HG03558 (cell line): ENCODE results near the gene GLRX5.

Experiments
- ATAC-seq: cut with Tn5 transposase; IDR thresholded peaks from one replicate; pipeline ENCODE4 v1.9.1; 2021; ENCODE audit warnings: moderate number of reproducible peaks; ENCODE audit not compliant: unreplicated experiment; ENCODE audit errors: extremely low read depth

GLRX5 gene

DNA sequence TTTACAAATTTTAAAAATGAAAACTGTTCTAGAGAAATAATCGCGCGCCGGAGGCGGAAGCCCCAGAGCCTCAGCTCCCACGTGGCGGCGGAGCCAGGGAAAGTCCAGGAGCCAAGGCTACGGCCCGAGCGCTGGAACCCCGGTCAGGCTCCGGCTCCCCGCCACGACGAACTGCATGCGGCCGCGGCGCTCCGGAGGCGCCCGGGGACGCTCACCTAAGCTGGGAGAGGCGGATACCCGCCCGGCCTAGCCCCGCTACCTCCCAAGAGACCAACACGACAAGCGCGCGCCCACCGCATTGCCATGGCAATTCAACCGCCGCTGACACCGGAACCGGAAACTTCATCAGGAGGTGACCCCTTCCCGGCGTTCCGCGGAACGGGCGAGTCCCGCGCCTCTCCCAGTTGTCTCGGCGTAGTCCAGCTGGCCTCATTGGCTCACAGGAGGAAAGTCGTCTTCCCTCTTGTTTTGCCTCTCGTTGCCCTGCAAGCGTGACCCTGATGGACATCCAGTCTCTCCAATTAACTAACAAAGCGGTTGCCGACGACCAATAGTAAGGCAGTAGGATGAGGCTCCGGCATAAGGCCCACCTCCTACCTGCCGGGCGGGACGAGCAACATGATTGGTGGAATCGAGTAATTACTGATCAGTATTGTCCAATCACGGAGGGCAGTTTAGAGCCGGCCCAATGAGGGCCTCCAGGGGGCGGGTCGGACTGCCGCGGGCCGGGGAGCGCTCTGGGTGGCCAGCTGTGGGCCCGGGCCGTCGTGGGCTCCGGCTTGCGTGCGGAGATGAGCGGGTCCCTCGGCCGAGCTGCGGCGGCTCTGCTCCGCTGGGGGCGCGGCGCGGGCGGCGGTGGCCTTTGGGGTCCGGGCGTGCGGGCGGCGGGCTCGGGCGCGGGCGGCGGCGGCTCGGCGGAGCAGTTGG is at the start of gene GLRX5:
Gene GLRX5, plus strand, starts transcription at position 752 of the 927 bp plus-strand sequence. Its CDS starts 40 bp downstream, at position 792.
- ATAC-seq = peak; percentile 92

DNA sequence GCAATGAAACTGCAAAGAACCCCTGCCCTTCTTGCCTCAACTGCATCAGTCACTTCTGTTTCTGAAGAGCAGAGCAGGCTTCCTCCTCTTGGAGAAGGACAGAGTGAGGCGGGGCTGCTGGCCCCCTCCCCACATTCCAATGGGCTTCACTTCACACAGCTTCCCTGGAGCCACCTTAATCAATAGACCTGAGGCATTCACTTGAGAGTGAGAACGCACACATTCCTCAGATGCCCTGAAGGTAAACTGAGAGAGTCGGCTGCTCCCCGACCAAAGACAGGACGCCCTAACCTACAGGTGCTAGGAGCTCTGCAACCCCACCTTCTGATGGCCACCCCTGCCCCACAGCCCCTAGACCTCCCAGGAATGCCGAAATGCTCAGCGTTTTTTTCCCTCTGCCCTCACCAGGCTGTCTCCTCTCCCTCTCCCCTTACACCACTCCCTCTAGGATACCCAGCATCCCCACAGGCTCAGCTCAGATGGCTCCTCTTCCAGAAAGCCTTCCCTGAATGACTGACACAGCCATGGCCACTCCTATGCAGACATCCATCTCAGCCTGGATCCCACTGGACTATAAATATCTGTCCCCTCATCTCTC is 49.5 kb upstream of the GLRX5 start:
- ATAC-seq = no peak

DNA sequence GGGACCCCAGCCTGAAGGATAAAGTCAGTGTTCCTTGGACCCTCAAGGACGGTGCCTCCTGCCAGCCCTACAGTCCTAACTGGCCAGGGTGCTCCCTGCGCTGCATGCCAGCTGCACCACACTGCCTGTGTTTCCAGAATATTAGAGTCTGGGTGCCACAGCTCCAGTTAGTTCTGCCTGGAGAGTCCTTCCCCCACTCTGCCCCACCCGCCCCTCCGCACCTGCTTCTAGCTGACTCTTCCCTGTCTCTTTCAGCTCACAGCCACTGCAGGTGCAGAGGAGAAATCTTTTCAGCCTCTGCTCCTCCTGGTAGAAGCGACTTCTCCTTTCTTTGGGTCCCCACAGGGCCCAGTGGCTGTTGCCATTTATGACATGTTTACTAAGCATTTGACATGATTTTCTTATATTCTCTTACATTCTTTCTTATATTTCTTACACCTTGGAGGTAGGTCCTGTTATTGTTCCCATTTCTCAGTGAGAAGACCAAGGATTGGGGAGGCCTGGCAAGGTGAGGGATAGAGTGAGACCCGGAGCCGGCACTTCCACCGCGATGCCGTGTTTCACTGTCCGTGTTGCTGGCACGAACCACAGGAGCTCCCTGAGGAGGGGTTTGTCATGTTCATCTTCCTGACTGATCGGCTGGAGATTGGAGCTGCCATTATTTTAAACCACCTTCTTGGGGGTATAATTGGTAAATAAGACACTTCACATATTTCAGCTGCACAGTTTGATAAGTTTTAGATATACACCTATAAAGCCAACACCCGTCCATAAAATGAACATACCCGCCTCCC is 47.8 kb upstream of the GLRX5 start:
- ATAC-seq = no peak

DNA sequence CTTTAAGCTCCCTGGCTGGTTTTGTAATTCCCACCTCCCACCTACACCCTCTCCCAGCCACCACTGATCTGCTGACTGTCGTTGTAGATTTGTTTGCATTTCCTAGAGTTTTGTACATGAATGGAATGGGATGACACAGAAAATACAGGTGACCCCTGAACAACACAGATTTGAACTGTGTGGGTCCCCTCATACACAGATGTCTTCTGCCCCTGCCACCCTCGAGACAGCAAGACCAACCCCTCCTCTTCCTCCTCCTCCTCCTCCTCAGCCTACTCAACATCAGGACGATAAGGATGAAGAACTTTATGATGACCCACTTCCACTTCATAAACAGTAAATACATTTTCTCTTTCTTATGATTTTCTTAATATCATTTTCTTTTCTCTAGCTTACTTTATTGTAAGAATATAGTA is 47.2 kb upstream of the GLRX5 start:
- ATAC-seq = no peak

DNA sequence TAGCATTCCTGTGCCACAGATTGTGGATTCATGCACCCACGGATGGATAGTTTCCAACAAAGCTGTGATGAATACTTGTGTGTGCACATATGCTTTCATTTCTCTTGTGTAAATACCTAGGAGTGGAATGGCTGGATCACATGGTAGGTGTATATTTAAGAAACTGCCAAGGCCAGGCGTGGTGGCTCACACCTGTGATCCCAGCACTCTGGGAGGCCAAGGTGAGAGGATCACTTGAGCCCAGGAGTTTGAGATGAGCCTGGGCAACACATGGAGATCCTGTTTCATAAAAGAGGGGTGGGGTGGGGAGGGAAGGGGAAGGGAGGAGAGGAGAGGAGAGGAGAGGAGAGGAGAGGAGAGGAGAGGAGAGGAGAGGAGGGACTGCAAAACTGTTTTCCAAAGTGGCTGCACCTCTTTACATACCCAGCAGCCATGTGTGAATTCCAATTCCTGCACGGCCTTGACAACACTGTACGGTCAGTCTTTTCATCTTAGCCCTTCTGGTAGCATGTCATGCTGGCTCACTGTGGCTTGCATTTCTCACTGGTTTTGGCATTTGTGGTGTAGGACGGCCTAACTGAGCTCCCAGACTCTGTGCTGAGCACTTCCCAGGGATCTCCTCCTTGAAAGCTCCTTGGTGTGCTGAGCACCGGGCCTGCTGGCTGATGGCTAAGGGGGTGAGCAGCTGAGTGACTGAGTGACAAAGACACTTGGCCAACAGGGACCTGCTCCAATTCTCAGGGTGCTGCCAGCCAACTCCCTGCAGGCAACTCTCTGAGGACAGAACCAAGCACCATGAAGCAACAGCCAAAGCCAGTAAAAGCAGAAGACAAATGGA is 46.3 kb upstream of the GLRX5 start:
- no peak for ATAC-seq

DNA sequence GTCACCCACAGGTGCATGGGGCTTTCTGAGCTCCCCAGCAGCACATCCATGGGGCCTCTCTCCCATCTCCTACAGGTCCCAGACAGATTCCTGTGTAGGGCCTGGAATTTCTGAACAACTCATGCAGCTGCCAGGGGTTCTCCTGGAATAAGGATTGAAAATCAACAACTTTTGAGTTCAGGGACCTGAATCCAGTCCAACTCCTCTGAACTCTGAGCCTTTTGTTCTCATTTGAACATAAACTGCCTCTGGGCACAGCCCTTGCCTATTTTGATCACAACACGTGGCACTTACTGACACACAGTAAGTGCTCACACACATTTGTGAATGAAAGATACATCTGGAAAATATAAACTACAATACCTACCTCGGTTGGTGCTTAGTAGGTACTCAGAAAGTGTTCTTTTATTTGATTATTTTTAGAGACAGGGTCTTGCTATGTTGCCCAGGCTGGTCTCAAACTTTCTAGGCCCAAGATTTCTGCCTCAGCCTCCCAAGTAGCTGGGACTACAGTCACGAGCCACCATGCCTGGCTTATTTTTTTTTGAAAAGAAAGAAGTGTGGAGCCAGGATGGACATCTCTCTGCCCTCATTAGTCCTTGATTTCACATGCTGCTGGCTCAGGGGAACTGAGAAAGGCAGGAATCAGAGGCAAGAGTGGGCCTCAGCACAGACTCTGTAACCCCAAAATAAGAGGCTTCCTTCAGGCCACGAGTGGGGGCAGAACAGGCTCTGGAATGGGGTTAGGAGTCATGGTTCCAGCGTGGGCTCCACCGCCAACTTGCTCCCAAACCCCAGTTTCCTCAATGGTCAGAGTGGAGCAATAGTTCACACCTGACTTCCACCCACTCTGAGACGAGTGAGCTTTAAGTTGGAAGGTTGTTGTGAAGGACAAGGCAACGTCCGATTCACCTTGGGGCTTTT is 45.4 kb upstream of the GLRX5 start:
- ATAC-seq = no peak

DNA sequence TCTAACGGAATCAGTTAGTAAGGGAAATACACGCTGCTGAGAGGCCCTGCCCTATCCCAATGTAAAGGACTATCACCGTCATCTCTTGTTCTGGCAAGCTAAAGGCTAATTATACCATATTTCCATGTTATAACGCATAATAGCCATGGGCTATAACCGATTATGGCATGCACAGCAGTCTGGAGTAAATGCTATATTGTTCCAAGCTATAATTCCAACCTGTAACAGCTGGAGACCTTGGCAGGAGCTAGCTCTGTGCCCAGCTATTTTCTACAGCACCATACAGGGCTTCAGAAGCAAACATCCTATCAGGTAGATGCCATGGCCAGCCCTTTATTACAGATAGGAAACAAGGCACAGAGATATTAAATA is 44.7 kb upstream of the GLRX5 start:
- no peak for ATAC-seq

DNA sequence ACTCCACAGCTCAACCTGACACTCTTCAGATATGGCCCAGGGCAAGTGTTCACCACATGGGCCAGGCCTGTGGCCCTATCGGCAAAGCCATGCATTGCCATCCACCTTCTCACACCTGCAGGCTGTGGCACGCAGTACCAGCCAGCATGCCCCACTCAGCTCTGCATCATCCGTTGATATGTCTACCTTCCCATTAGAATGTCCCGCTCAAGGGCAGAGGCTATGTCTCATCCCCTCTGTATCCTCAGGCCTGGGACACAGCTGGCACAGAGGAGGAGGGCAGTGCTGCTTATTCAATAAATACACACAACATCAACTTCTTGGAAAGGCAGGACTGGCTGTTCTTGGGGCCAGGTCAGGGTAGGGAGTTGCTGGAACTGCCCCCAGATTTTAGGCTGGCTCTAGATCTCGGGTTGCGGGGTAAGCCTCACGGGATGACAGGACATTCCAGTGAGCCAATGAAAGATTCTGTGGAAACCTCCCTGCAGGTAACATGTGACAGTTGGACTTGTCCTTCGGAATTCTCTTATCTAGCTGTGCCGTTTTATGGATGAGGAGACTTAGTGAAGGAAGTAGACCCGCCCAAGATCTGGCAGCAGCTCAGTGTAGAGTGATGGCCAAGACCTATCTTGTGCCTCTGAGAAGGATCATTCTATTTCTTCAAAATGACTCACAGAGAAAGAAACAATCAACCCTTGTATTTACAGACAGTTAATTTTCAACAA is 44.0 kb upstream of the GLRX5 start:
- ATAC-seq = no peak

DNA sequence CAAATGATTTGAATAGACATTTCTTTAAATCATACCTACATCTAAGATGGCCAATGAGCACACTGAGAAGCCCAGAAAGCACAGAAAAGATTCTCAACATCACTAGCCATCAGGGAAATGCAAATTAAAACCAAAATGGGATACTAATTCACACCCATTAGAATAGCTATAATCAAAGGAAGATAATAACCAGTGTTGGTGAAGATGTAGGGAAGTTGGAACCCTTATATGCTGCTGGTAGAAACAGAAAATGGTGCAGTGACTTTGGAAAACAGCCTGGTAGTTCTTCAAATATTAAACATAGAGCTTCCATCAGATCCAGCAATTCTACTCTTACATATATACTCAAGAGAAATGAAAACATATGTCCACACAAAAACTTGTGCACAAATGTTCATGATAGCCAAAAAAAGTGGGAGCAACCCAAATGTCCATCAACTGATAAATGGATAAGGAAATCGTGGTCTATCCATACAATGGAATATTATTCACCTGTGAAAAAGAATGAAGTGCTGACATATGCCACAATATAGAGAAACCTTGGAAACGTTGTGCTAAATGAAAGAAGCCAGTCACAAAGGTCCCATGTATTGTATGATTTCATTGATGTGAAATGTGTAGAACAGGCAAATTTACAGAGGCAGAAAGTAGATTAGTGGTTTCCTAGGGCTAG is 42.8 kb upstream of the GLRX5 start:
- no peak for ATAC-seq

DNA sequence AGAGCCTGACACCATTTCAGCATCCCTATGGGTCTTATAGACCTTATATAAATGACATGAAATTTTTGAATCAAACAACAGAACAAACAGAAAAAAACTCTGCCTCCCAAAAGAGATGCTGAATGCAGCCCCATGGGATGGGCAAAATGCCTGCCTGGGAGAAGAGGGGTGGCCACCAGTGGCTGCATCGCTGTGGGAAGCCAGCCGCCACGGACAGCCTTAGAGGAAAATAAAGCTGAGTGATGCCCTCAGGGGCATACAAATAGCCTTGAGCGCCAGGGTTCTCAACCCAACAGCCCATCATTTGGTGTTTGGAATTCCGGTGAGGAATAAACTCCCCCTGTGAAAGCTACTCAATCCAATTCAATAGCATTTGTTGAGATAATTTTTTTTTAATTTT is 41.3 kb upstream of the GLRX5 start:
- ATAC-seq = no peak

DNA sequence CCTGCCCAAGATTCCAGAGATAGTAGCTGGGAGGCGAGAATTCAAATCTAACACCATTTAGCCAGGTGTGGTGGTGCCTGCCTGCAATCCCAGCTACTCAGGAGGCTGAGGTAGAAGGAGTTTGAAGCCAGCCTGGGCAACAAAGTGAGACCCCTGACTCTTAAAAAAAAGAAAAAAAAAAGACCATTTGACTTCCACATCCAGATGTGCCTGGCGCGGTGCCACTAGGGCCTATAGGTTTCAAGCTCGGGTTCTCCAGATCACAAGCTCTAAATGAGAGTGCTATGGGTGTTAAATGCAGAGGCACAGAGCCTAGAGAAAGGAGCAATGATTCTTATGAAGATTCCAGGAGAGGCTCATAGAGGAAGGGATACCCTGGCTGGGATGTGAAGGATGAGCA is 40.9 kb upstream of the GLRX5 start:
- ATAC-seq = no peak

DNA sequence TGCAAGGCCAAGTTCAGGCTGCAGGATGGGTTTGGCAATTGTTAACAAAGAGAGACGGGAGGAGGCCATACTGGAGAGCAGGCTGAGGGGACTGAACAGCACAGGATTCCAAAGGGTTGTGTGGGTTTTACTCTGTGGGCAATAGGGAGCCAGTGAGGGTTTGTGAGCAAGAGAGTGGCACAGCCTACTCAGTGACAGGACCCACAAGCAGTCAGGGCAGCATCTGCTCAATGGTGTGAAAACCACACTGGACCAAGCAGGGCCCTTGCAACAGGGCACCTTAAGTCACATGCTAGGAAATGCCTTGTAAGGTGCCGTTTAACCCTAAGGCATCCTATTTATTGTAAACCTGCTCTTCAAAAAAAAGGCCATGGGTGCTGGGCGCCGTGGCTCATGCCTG is 40.4 kb upstream of the GLRX5 start:
- ATAC-seq = no peak

DNA sequence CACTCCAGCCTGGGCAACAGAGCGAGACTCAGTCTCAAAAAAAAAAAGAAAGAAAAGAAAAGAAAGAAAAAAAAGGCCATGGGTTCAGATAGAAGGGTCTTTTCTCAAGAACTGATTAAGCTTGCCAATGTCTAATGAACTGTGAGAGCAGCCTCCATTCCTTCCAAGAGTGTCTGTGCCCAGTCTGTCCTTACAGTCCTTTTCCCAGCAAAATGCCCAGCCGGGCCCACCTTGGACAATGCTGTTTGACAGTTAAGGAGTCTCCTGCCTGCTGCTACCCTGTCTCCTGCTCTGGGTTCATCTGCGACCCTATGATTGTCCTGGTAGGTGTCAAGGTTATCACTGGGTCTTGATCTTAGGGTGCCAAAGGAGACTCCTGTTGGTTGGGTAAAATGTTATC is 39.8 kb upstream of the GLRX5 start:
- ATAC-seq = no peak

DNA sequence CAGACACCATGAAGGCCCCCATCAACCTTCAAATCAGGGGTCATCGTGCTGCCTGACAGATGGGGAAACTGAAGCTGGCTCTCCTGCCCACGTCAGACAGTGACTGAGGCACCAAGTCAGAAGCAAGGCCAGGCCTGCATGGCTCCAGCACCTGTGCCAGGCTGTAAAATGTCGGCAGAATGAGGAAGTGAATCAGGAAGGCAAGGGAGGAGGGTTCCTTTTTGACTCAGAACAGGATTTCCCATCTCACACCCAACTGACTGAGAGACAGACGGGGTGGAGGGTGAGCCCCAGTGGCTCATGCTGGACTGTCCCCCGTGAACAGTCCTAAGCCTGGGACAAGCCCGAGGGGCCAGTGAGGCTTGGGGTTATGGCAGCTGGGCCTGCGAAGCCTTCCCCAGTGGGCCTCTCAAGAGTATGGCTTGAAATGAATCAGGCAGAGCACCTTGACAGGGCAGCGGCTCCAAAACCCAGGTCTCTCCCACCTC is 39.3 kb upstream of the GLRX5 start:
- peak; percentile 79 for ATAC-seq

DNA sequence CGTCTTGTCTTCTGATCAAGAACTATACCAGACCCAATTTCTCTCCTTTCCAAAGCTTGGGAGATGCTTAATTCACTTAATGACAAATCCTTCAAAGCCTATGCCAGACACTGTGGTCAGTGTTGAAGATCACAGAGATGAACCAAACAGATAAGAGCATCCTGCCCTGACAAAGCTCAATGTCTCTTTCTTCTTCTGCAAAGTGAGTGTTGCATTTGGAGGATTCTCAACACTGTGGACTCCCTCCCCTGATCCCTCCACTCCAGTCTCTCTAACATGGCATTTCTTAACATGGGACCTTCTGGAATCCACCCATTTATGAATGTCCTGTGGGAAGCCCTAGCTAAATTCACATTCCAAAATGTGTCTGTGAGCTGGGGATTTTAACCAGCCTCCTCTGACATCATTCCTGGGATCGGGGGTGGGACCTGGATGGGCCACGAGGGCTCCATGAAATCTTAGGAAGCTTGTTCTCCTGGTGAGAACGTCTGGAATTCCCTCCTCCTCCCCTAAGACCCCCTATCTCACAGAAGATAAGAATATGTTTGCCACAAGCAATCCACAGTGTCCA is 38.7 kb upstream of the GLRX5 start:
- ATAC-seq = no peak

DNA sequence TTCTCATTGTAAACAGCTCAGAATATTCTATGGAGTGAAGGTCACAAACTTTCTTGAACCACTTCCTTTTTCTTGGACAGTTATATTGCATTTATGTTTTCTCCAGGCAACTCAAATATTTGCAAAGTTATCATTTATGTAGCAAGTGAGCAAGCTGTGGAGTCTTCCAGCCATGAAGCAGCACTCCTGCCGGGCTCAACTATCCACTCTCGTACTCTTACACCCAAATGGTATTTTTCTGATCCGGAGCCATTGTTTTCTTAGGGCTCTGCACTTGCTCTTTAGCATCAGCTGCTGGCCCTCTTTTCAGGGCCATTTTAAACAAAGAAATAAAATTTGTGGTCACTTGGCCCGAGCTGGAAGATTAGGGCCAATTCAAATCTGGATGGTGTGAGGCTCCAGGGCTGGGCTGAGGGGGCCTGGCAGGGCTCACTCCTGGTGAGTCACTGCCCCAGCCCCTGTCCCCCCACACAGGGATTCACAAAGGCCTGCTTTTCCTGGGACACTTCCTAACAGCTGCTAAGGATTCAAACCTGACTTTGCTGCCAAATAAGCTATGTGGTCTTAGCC is 38.1 kb upstream of the GLRX5 start:
- ATAC-seq = no peak

DNA sequence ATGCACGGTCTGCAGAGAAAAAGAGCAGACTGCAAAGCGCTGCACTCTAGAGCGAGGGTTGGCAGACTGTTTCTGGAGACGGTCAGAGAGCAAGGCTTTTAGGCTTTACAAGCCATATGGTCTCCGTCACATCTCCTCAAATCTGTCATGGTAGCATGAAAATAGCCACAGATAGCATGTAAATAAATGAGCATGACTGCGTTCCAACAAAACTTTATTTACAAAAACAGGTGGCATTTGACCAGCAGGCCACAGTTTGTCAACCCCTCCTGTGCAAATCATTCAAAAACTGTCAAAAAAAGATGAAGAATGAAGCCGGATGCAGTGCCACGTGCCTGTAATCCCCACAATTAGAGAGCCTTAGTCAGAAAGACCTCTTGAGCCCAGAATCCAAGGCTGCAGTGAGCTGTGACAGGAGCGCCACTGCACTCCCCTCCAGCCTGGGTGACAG is 37.3 kb upstream of the GLRX5 start:
- ATAC-seq = no peak
